Uterus (tissue), 2 donors: ENCODE results near the gene NOL4L.

Source experiments
- CTCF ChIP-seq, 4 experiments: fragments of 200-600 bp in 2 of 4; fragments of 450-650 bp in 2 of 4; sonication (generic) in 2 of 4; IDR thresholded peaks; one replicate each; pipeline ENCODE4 v1.5.1; 2016 to 2019; ENCODE audit warnings: antibody characterized with exemption in 4 of 4, mild to moderate bottlenecking in 2 of 4, moderate library complexity in 1 of 4
- POLR2A ChIP-seq, 2 donors: fragments of 450-650 bp; IDR thresholded peaks; one replicate each; pipeline ENCODE4 v1.6.1; 2016; ENCODE audit warnings: antibody characterized with exemption in 2 of 2, mild to moderate bottlenecking in 1 of 2, moderate library complexity in 1 of 2

GRCh38 chr20:32567384-32568178 is 17.6 kb downstream of the NOL4L start:
- TF ChIP-seq POLR2A (IDR thresholded peaks at IDR 0.05) (no peak), CTCF (IDR thresholded peaks at IDR 0.05) (no peak)
